Sigmoid colon (tissue), 7 donors: ENCODE results near the gene LIPK. TPM values are rescaled to one million over a fixed set of nuclear protein-coding genes. Genes with fewer than 3 reads are reported as not detected.
A peak's percentile ranks its signal among the peaks of the same experiment; 100 is the strongest.

ENCODE experiments used
- DNase-seq: peaks from one replicate; pipeline ENCODE4 v3.0.0-alpha.2; 2019
- H3K27ac ChIP-seq, 4 donors: fragments of 200-600 bp; sonication (generic); one replicate each; pipeline ENCODE4 v1.5.1; 2016 to 2019; ENCODE audit warnings: mild to moderate bottlenecking in 1 of 4
- H3K27me3 ChIP-seq, 3 donors: fragments of 200-600 bp; sonication (generic); one replicate each; pipeline ENCODE4 v1.5.1; 2019; ENCODE audit warnings: mild to moderate bottlenecking in 1 of 3
- H3K36me3 ChIP-seq, 4 donors: fragments of 200-600 bp; sonication (generic); one replicate each; pipeline ENCODE4 v1.5.1; 2016 to 2019
- H3K4me1 ChIP-seq, 4 donors: fragments of 200-600 bp; sonication (generic); one replicate each; pipeline ENCODE4 v1.5.1; 2017 to 2019
- H3K4me3 ChIP-seq, 4 donors: fragments of 200-600 bp; sonication (generic); one replicate each; pipeline ENCODE4 v1.5.1; 2017 to 2019; ENCODE audit warnings: mild to moderate bottlenecking in 2 of 4, moderate library complexity in 1 of 4
- H3K9me3 ChIP-seq, 4 donors: fragments of 200-600 bp in 3 of 4; sonication (generic) in 3 of 4; one replicate each; pipeline versions ENCODE4 v1.5.1 to v1.6.1; 2013 to 2019
- CTCF ChIP-seq, 4 experiments: fragments of 450-650 bp in 3 of 4; fragments of 200-600 bp in 1 of 4; IDR thresholded peaks; one replicate each; pipeline ENCODE4 v1.5.1; 2016 to 2019; ENCODE audit warnings: antibody characterized with exemption in 4 of 4, mild to moderate bottlenecking in 3 of 4, moderate library complexity in 2 of 4
- EP300 ChIP-seq, 4 donors: sonication (generic); formaldehyde crosslinking; IDR thresholded peaks; one replicate each; pipeline ENCODE4 v1.6.1; 2017; ENCODE audit warnings: antibody characterized with exemption in 4 of 4
- POLR2A ChIP-seq, 2 donors: fragments of 450-650 bp; IDR thresholded peaks; one replicate each; pipeline ENCODE4 v1.6.1; 2016; ENCODE audit warnings: antibody characterized with exemption in 2 of 2, mild to moderate bottlenecking in 2 of 2, moderate library complexity in 2 of 2
- POLR2AphosphoS5 ChIP-seq, 4 donors: sonication (generic); formaldehyde crosslinking; IDR thresholded peaks; one replicate each; pipeline ENCODE4 v1.6.1; 2017; ENCODE audit warnings: antibody characterized with exemption in 4 of 4
- WGBS, 2 donors: extraction: QIAGEN DNeasy Blood & Tissue Kit; methylation state at CpG; one replicate each; pipeline ENCODE4 v1.1.7; 2013; 5-methylcytosine and 5-hydroxymethylcytosine counted together
- intact Hi-C: fragments of 100-400 bp; cut with DNase I; formaldehyde crosslinking; loops from one replicate; pipeline ENCODE4 v1.15.1; 2023
- polyA plus RNA-seq, 3 donors: library from polyadenylated mRNA; stranded (reverse); fragments of 200-250 nt; gene quantifications; one replicate each; pipeline ENCODE4 v1.2.3, GENCODE V29; 2013
- total RNA-seq, 4 donors: library from RNA; depleted of rRNA; stranded (reverse); fragments of >200 nt; gene quantifications; one replicate each; pipeline ENCODE4 v1.1.0, GENCODE V29; 2016
- donor health status: healthy with polysubstance abuse.
- donor health status: Bipolar disorder and iron deficiency.
- donor health status: healthy.

LIPK gene
- total and polyA plus RNA-seq, 7 donors, result not detected

GRCh38 chr10:88791924-88792323 lies 85.9 kb downstream of the LIPK start:
- TF ChIP-seq POLR2AphosphoS5 (IDR thresholded peaks at IDR 0.05), result no peak
- no peak for TF ChIP-seq CTCF (IDR thresholded peaks at IDR 0.05)
- TF ChIP-seq EP300 (IDR thresholded peaks at IDR 0.05), result no peak
- TF ChIP-seq POLR2A (IDR thresholded peaks at IDR 0.05), result no peak
- no peak for DNase-seq
- no peaks in the 10 kb centered on the region for H3K4me1 ChIP-seq
- H3K4me3 ChIP-seq, result no peak overlapping the region
- WGBS, 2 donors, result 53 to 57% methylated on average over 2 of the region's 2 CpGs
- no peaks in the 10 kb centered on the region for H3K9me3 ChIP-seq
- intact Hi-C loops, result no loop called here
- H3K27me3 ChIP-seq, result no peaks in the 10 kb centered on the region
- no peaks in the 10 kb centered on the region for H3K36me3 ChIP-seq
- no peak overlapping the region for H3K27ac ChIP-seq

- DNase-seq, result no peak
- intact Hi-C loops, result no loop called here
- no peaks in the 10 kb centered on the region for H3K36me3 ChIP-seq
- no peak overlapping the region for H3K4me3 ChIP-seq
- no peaks in the 10 kb centered on the region for H3K4me1 ChIP-seq
- H3K9me3 ChIP-seq, result no peaks in the 10 kb centered on the region
- WGBS, 2 donors, result 83 to 91% methylated on average over 4 of the region's 4 CpGs
- no peak overlapping the region for H3K27ac ChIP-seq
- no peak for TF ChIP-seq POLR2A (IDR thresholded peaks at IDR 0.05)
- peak in 1 of 4 donors; percentile 6 for TF ChIP-seq POLR2AphosphoS5 (IDR thresholded peaks at IDR 0.05)
- H3K27me3 ChIP-seq, result no peaks in the 10 kb centered on the region
These were observed 86.6 kb downstream of the LIPK start for GRCh38 chr10:88792661-88793060.

- TF ChIP-seq CTCF (IDR thresholded peaks at IDR 0.05) (no peak), POLR2AphosphoS5 (IDR thresholded peaks at IDR 0.05) (no peak), EP300 (IDR thresholded peaks at IDR 0.05) (no peak), POLR2A (IDR thresholded peaks at IDR 0.05) (no peak)
- no peaks in the 10 kb centered on the region for H3K36me3 ChIP-seq
- H3K9me3 ChIP-seq, result no peaks in the 10 kb centered on the region
- WGBS, 2 donors, result 35 to 45% methylated on average over 2 of the region's 2 CpGs
- no peak overlapping the region for H3K4me3 ChIP-seq
- DNase-seq, result no peak
- H3K27ac ChIP-seq, result no peak overlapping the region
- H3K4me1 ChIP-seq, result no peaks in the 10 kb centered on the region
- no peaks in the 10 kb centered on the region for H3K27me3 ChIP-seq
- intact Hi-C loops, result no loop called here
These were observed 87.8 kb downstream of the LIPK start for GRCh38 chr10:88793712-88794299.

GRCh38 chr10:88794731-88795130 lies 88.7 kb downstream of the LIPK start:
- Histone ChIP-seq H3K27ac (no peak overlapping the region), H3K4me3 (no peak overlapping the region), H3K27me3 (no peaks in the 10 kb centered on the region), H3K36me3 (no peaks in the 10 kb centered on the region), H3K4me1 (no peaks in the 10 kb centered on the region), H3K9me3 (no peaks in the 10 kb centered on the region)
- no peak for DNase-seq
- 80 to 85% methylated on average over 1 of the region's 1 CpG for WGBS, 2 donors
- TF ChIP-seq EP300 (IDR thresholded peaks at IDR 0.05), result no peak
- no peak for TF ChIP-seq POLR2AphosphoS5 (IDR thresholded peaks at IDR 0.05)
- no peak for TF ChIP-seq CTCF (IDR thresholded peaks at IDR 0.05)
- TF ChIP-seq POLR2A (IDR thresholded peaks at IDR 0.05), result no peak
- intact Hi-C loops, result no loop called here

GRCh38 chr10:88800152-88801125 lies 94.4 kb downstream of the LIPK start:
- H3K4me1 ChIP-seq, result no peaks in the 10 kb centered on the region
- intact Hi-C loops, result no loop called here
- H3K27ac ChIP-seq, result no peak overlapping the region
- H3K9me3 ChIP-seq, result no peaks in the 10 kb centered on the region
- DNase-seq, result no peak
- no peaks in the 10 kb centered on the region for H3K27me3 ChIP-seq
- no peaks in the 10 kb centered on the region for H3K36me3 ChIP-seq
- whole genome bisulfite sequencing, 2 donors, result 88 to 92% methylated on average over 2 of the region's 2 CpGs
- H3K4me3 ChIP-seq, result no peak overlapping the region
- TF ChIP-seq EP300 (IDR thresholded peaks at IDR 0.05), result no peak
- no peak for TF ChIP-seq POLR2AphosphoS5 (IDR thresholded peaks at IDR 0.05)
- no peak for TF ChIP-seq CTCF (IDR thresholded peaks at IDR 0.05)
- TF ChIP-seq POLR2A (IDR thresholded peaks at IDR 0.05), result no peak
